Measurements from ENCODE around the gene SYT15.

Gene SYT15

DNA sequence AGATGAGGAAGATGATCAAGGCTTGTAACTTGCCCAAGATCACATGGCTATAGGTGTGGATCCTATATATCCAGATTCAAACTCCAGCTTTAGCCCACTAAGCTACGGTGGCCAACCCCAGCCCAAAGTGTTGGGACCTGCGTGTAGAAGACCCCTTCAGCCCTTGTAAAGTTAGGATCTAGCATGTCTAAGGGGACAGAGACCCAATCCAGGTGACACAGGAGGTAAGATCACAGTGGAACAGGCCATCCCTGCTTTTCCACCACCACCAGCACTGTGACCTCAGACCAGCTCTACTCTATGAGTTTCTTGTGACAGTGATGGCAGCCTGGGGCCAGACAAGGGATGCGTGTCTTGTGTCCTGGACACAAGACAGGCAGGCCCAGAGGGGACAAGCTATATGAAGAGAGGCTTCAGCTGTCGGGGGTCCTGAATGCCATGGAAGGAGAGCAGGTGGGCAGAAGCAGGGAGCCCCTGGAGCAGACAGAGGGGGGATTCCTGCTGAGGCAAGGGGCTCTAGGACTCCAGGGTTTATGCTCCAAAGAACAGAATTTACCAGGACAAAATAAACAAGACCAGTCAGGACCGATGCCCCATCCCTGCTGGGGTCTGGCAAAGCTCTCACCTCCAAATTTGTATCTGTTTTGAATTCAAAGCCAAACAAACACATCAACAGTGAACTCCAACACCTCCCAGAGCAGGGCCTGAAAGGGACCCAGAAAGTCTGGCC, 32.9 kb upstream of the SYT15 start:
- no peak for DNase-seq

DNA sequence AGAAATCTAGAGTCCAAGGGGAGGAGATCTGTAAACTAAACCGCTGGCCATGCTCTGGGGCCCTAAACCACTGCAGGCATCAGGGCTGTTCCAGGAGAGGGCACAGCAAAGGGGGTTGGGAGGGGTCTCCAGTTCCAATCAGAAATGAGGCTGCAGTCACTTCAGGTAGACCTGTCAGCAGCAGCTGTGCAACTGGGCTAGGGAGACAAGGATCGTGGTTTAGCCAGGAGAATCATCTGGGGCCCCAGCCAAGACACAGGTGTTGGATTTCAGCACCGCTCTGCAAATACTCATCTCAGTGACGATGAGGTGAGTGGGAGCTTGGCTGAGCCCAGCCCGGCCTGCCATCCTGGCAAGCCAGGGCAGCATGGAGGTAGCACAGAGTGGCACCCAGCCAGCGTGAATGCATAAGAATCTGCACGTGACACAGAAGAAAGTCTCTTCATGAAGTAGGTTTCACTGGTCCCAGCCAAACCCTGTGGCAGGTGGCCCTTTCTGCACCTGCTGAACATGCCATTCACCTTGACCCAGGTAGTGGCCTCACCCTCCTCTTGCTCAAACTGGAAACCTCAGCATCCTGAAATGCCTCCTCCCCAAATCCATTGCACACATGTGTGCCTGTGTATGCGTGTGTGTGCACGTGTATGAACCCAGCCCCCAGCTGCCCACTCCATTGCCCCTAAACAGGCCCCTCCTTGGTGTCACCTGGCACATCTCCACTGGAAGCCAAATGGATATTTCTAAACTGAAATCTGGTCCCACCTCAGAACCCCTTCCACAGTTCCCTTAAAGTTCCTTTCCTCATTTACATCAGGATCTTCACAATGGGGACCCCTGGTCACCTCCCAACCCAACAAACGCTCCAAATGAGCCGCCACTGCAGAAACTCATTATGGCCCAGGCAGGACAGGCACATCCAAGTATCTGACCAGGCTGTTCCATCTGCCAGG, 32.1 kb upstream of the SYT15 start:
- no peak for DNase-seq

DNA sequence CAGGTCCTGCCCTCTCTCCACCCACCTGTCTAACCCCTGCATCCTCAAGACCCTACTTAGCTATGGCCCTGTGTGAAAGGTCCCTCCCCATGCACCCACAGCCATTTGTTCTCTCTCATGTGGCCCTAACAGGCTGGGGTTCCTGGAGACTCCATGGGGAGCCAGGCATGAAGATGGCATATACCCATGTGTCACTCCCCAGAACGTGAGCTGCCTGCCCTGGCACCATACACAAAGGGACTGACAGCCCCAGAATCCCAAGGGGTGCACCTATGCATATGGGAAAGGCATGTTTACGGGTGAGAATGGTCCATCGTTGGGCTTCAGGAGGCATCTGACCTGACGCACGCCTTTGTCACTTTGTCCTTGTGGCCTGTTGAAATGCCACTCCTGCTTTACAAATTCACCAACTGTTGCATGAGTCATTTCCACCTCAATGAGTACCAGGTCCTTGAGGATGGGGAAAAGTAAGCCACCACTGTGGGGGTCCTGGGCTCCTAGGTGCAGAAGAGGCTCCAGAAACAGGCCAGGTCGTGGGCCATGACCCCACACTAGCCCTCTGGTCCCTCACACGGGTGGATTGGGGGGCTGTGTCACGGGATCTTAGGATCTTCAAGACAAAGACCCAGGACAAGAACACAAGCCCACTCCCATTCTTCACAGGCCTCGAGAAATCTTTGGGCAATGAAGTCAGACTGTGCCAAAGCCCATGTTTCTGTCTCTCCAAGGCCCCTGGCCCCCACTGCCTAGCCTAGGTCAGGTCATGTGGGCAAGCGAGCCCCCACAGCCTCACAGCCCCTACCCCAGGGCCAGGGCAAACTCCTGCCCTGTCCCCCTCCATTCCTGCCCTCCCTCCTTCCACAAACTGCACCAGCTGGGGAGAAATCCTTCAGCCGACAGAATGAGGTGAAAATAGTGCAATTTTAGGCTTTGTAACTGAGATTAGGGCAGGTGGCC, 31.1 kb upstream of the SYT15 start:
- no peak for DNase-seq

DNA sequence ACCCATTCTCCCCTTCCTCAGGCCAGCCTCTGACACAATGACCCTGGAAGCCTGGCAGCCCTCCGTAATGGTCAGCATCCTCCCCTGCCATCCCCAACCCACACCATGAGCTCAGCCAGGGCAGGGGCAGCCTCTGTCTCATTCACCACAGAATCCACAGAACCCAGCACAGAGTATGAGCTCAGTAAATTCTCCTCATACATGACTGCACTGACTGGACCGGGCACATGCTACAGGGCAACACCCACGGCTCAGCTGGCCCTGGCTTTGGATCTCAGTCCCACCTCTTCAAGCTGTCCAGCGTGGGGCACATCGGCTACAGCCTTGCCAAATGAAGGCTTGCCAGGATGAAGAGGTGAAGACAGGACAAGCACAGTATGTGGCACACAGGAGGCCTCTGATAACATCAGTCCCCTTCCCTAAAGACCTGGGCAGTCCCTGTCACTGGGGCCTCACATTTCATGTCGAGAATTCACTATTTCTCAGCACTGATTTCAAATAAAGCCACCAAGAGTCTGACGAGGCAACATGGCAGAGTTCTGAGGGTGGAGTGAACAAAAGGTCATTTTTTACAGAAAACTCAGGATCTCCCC, 30.3 kb upstream of the SYT15 start:
- no peak for DNase-seq

DNA sequence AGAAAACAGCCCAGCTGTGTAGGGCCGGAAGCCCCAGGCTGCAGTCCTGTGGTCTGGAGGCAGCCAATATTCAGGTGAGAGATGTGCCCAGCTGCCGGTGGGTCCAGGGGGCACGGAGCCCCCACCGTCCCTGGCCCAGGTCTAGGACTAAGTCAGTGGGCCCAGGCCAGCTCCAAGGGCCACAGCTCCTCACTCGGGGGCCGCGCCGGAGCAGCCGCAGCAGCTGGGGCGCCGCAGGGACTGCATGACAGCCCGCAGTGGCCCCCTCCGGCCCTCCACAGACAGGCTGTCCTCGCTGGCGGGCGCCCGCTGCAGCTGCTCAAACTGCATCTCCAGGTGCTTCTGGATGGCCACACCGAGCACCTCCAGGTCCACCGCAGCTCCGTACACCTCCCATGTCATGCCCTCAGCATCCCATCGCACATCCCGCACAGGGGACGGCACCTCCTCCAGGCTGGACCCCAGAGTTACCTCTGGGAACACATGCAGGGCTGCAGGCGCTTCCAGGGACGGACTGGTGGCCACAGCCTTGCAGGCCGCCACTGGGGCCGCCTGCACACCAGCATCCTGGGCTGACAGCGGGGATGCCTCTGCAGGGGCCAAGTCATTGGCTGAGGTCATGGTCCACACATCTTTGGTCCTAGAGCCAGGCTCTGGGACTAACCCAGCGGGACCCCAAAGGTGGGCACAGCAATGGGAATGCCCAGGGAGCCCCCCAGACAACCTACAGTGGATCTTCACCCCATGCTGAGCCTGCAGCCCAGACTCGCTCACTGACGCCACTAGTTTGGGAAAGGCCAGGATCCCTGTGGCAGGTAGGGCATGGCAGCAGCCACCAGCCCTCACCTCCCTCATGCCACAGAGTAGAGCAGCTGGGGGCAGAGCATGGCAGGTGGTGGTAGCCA, 29.5 kb upstream of the SYT15 start:
- DNase-seq = no peak

DNA sequence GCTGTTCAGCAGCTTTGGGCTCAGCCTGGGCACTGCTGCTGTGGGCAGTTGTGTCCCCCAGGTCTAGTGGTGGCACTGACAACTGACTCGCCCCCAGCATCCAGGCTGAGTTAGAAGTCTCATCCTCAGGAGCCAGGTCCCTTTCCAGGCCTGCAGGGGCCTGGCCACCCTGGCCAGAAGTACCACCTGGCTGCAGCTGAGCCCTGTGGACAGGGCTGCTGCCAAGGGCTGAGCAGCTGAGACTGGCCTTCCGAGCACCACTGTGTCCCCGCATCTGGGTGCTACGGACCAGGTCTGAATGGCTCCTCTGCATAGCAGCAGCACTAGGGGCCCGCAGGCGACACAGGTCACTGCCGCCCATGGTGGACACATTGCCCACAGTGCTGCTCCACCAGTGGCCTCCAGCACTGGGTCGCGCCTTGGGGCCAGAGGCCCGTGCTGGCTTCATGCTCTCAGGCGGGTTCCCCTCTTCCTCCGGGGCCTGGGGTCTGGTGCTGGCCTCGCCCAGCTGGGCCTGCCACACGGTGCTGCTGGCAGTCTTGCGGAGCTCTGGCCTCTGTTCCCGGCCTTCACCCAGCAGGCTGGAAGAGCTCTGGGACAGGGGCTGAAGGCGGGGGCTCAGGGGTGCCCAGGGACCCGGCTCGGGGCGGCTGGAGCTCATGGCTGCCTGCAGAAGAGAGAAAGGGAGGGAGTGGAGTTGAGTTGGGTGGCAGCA, 28.7 kb upstream of the SYT15 start:
- no peak for DNase-seq

DNA sequence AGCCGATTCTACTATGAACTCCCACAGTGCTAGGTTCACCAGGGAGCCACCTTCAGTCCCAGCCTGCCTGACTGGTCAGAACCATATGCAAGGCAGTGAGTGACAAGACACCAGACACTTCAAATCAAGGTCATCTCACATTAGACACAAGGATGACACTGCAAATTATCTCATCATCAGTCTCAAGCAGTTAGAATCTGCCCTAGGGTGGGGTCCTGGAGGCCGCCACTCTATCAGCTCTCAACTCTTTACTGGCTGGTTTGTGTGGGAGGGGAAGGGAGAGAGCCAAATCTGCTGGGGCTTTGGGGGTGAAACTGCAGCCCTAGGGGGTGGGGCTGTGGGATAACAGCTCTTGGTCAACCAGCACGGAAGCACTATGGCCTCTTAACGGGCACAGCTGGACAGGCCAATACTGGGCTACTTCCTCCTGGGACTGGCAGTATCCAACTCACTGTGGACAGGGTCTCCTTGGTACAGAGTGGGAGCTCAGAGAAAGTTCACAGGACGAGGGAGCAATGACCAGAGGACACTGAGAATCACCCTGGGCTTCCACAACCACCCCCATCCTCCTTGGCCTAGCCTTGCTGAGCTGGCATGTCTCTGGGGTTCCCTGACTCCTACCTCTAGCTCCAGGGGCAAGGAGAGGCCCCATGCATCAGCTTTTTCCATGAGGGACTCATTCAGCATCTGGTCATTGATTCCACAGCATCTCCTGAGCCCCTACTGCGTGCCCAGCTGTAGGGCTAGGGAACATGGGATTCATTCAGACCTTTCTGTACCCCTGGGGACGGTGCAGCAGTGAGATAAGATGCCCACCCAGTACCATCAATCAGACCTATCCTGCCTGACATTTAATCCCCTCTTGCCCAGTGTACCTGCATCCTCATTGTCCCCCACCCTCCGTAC, 27.9 kb upstream of the SYT15 start:
- DNase-seq = no peak

DNA sequence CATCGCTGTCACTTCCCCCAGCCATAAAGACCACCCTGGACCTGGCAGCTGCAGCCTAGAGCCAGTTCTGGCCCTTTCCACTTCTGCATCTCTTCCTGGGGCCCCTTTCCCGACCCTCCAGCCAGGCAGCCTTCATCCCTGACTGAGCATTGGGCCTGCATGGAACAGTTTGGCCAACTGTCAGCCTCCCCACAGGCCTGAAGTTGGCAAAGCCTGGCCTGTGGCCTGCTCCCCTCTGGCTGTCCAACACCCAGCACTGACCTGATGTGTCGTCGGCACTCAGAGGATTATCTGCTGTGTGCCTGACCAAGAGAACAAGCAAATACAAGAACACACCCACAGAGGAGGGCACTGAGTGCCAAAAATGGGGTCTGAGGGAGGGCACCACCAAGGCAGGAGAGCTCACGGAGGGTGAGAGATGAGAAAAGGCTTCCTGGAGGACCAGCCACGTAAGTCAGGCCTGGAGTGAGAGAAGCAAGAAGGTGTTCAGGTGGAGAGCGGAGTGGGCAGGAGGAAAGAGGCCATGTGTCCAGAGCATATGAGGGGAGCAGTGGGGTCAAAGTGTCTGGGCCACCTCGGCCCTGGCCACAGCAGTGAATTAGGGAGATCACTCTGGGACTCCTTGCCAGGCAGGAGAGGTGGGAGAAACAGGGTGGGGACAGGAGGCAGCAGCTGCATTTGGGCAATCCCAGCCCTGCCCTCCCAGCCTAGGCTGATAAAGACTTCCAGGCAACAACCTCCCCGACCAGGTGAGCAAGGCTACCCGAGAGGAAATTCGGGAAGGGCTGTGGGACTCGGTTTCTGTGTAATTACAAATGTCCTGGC, 27.0 kb upstream of the SYT15 start:
- DNase-seq = no peak

DNA sequence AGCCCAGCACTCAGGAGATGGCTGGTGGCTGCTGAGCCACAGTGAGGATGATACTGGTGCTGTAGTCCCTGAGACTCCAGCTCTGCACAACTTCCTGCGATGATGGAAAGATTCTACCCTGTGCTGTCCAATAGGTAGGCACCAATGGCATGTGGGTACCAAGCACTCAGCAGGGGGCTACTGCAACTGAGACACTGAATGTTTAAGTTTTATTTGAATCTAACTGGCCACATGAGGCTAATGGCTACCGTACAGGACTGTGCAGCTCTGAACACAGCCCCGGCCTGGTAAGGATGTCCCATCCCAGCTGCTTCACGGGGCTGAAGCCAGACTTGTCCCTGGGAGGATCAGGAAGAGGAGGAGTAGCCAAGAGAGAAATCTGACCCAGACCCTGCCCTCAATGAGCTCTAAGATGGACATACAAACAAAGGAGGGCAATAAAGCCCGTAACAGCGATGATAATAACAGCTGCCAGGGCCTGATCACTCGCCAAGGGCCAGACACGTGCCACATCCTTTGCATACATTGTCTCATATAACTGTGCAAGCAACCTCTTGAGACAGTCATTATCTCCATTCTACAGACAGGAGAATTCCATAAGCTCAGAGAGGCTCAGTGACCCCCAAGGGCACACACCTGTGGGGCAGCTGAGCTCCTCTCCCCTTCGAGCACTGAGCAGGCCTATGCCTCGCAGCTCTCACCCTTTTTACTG, 26.2 kb upstream of the SYT15 start:
- no peak for DNase-seq

DNA sequence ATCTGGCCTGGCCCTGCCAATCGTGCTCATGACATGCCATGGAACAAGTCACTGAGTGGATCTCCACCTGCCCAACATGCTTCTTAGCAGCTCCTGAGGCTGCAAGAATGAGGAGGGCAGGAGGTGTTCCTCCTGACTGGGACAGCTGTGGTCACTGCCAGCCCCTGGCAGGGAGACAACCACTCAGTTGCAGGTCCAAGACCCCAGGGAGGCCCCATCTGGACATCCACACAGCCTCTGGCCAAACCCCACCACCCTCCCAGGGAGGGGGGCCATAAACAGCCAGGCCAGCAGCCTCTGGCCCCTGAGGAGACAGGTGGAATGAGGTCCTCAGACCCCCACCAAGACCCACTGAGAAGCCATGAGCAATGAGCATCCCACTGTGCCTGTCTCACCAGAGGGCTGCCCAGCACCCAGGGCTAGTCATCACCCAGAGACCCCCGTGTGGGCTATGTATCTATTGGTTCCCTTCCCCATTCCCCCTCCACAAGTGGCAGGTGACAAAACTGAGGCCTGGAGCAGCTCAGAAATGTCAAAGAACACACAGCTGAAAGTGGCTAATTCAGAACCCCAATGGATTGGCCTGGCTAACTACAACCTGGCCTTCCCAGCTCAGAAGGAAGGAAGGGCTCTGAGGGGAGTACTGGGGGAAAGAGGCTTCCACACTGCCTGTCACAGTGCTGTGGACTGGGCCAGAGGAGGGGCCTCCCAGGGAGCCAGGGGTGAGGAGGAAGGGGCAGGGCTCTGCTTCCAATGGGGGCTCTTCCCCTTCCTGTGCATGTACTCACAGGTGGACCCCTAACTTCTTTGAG, 25.5 kb upstream of the SYT15 start:
- DNase-seq = no peak

DNA sequence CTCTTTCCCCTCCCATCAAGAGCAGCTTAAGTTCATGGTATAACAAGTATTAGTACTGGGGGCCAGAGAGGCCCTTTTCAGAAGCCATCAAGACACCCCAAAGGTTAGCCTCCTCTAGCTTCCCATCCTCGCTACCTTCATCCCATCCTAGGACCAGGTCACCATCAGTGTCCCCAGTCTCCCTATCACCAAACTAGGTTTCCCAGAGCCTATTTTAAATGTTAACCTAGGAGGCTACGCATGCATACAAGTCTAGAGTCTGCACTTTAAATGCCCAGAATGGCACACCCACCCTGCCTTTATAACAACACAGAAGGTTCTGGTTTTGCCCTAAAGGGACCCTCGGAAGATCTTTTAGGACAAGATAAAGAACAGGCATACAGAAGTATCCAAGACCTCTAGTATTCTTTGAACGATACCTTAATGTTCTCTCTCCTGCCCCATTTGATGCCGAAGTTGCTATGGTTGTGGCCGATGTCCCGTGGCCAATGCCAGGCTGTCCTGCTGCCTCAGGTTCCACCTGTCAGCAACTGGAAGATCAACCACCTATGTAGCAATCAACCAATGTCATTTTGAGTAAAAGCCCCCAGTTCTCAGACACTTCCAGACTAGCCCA, 24.7 kb upstream of the SYT15 start:
- DNase-seq = no peak

DNA sequence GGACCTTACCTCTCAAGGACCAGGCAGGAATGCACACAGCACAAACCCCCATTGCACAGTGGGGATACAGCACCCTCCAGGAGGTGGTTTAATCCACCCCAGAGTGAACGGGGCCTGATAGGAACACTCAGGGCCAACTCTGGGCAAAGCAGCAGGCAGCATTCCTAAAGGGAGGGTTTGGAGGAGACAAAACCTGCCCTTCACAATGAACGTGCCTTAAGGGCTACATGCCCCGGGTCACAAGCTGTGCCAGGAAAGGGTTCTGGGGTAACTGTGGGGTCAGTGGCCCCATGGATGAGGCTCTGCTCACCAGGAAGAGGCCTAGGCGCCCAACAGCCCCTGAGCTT, 23.6 kb upstream of the SYT15 start:
- DNase-seq = no peak

DNA sequence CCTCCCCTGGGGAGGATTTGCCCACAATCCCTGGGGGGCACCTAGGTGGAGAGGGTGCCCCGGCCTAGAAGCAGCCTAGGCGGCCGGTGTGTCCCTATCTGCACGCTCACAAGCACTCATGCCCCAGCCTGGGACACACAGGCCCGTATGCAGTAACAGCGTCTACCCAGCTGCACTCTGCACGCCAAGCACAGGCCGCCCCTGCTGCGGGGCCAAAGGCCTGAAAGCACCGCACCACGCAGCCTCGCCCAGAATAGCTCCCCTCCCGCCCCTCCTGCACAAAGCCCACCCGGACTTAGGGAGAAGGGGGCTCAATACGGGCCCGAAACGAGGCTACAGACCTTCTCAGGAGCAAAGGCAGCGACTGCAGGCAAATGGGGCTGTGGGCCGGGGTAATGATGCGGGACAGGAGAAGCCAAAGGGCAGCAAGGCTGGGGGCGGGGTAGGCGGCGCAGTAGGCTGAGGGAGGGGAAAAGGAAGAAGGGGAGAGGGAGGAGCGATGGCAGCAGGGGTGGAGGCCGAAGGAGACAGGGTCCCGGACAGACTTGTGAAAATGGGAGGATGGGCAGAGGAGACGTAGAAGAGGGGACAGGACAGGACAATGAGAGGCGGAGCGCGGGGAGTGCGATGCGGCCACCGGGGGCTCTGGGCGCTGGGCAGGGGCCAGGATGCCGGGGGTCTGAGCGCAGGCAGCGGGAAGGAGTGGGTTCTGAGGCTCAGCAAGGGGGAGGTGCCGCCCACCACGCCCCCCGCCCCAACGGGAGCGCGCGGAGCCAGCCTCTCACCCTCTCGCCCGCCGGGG, 23.0 kb upstream of the SYT15 start:
- DNase-seq = no peak

DNA sequence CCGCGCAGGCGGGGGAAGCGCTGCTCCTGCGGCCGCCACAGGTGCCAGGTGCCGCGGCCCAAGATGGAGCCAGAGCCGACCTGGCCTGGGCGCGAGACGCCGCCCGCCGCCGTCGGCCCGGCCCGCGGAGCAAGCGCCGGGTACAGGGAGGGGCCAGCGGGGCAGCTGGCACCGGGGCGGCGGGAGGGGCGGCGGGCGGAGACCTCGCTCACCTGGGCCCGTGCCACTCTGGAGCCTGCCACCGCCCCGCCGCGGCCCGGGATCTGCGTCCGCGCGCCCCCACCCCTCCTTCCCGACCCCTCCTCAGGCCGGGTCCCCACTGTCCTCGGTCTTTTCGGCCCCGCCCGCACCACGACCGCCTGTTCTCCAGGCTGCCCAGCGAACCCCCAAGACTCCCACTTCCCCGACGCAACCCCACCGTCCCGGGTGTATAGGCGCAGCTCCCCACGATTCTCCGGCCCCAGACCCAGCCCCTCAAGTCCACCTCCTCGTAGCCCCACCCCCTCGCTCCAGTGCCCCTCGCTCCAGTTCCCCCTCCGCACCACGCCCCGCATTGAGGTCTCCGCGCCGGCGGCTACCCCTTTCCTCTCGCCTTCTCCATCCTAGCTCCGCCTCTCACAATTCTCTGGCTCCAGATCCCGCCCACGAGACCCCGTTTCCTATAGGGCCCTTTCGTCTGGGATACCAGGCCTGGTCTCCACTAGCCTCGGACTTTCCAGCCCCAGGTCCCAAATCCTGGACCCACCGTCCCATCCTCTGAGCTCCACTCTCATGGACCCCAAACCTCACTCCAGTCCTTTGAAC, 22.2 kb upstream of the SYT15 start, which contains the start of gene GPRIN2:
Gene GPRIN2, minus strand, starts transcription at position 144 of the 804 bp plus-strand sequence. CDS start 5,922 bp downstream, outside the sequence.
- no peak for DNase-seq
